ENCODE measurements around the gene ICA1L. TPM values are rescaled to one million over a fixed set of nuclear protein-coding genes. Genes with fewer than 3 reads are reported as not detected.

The ICA1L gene
- total RNA-seq, 1 donor from 2014 or later, result 8.9 TPM

GRCh38 chr2:202736826-202737225, 134.7 kb downstream of the ICA1L start:
- no peak for DNase-seq (ENCODE audit: low spot score)

GRCh38 chr2:202726070-202726469, 145.5 kb downstream of the ICA1L start:
- no peak for DNase-seq (ENCODE audit: low spot score)

GRCh38 chr2:202723746-202724145, 147.8 kb downstream of the ICA1L start:
- DNase-seq (ENCODE audit: low spot score), result no peak

Other genes with a start within 250 kb of the ICA1L start
- gene FAM117B, start 236.8 kb downstream of the ICA1L start, total RNA-seq, result 14.4 TPM
- 24.4 TPM for gene WDR12, start 39.9 kb upstream of the ICA1L start, total RNA-seq
- 9.6 TPM for gene CARF, start 40.5 kb upstream of the ICA1L start, total RNA-seq
- gene NBEAL1, start 143.1 kb upstream of the ICA1L start, total RNA-seq, result 56.3 TPM

All from mucosa of gallbladder (tissue), 1 donor.